ENCODE data around the gene VSTM4.

DNA sequence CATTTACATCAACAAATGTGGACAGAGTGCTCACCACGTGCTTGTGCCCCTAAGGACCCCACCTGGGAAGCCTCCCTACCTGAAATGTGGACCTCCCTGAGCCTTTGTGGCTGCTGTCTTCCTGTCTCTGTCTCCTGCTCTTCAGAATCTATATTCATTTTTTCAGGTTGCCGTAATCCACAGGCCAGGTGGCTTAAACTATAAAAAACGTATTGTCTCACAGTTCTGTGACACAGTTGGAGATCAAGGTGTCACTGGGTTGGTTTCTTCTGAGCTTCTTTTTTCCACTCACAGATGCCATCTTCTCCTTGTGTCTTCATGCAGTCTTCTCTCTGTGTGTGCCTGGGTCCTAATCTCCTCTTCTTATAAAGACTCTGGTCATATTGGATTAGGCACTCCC lies 5.6 kb upstream of the VSTM4 start:
- TF ChIP-seq POLR2A (IDR thresholded peaks at IDR 0.05; ENCODE audit: low read depth, low read length) (no peak), POLR2AphosphoS5 (IDR thresholded peaks at IDR 0.05; ENCODE audit: low read depth, low read length) (no peak), TAF1 (IDR thresholded peaks at IDR 0.05; ENCODE audit: low read depth, low read length) (no peak), PAX5 (IDR thresholded peaks at IDR 0.05; ENCODE audit: insufficient read depth, low read length, severe bottlenecking) (no peak), SPI1 (IDR thresholded peaks at IDR 0.05; ENCODE audit: low read depth, low read length) (no peak)
